NCI-H2107 treated with DMSO at 0.1 percent for 48 hours (cell line): Measurements from ENCODE around the gene KRTAP20-2.

Experiments used
- DNase-seq: peaks from one replicate; lab custom pipeline; 2025; ENCODE audit not compliant: unreplicated experiment; lab: John Stamatoyannopoulos, UW

Gene KRTAP20-2

GRCh38 chr21:30634906-30635305 is at the start of gene KRTAP20-2:
TSS of gene KRTAP20-2 (plus strand) at chr21:30635206. CDS start at chr21:30635264, 58 bp downstream.
- DNase-seq, result no peak

GRCh38 chr21:30590297-30590696 is 44.7 kb upstream of the KRTAP20-2 start, which contains the start of gene KRTAP22-2:
TSS of gene KRTAP22-2 (minus strand) at chr21:30590397.
- DNase-seq, result no peak

- DNase-seq, result no peak
Measured at GRCh38 chr21:30592140-30592539, 42.9 kb upstream of the KRTAP20-2 start, which contains the start of gene KRTAP6-3. TSS of gene KRTAP6-3 (plus strand) at chr21:30592440. CDS start at chr21:30592446, 6 bp downstream.

- DNase-seq, result no peak
Measured at GRCh38 chr21:30598802-30599201, 36.2 kb upstream of the KRTAP20-2 start, which contains the start of gene KRTAP6-2. TSS of gene KRTAP6-2 (minus strand) at chr21:30598902. CDS start at chr21:30598874, 28 bp downstream.

GRCh38 chr21:30600787-30601186 is 34.2 kb upstream of the KRTAP20-2 start, which contains the start of gene KRTAP22-1:
TSS of gene KRTAP22-1 (plus strand) at chr21:30601087.
- DNase-seq, result no peak

GRCh38 chr21:30605968-30606367 is 29.0 kb upstream of the KRTAP20-2 start:
- no peak for DNase-seq

GRCh38 chr21:30612132-30612531 is 22.9 kb upstream of the KRTAP20-2 start:
- no peak for DNase-seq

- DNase-seq, result no peak
Measured at GRCh38 chr21:30613836-30614235, 21.2 kb upstream of the KRTAP20-2 start, which contains the start of gene KRTAP6-1. TSS of gene KRTAP6-1 (minus strand) at chr21:30613930. CDS start at chr21:30613904, 26 bp downstream.

GRCh38 chr21:30615199-30615598 is 19.8 kb upstream of the KRTAP20-2 start:
- no peak for DNase-seq

GRCh38 chr21:30616125-30616524 is 18.9 kb upstream of the KRTAP20-2 start, which contains the start of gene KRTAP20-1:
TSS of gene KRTAP20-1 (plus strand) at chr21:30616425. CDS start at chr21:30616455, 30 bp downstream.
- no peak for DNase-seq

GRCh38 chr21:30620080-30620479 is 14.9 kb upstream of the KRTAP20-2 start:
- DNase-seq, result no peak

GRCh38 chr21:30620522-30620921 is 14.5 kb upstream of the KRTAP20-2 start, which contains the start of gene KRTAP20-4:
TSS of gene KRTAP20-4 (plus strand) at chr21:30620627.
- DNase-seq, result no peak

- DNase-seq, result no peak
Measured at GRCh38 chr21:30623362-30623761, 11.6 kb upstream of the KRTAP20-2 start.

- DNase-seq, result no peak
Measured at GRCh38 chr21:30625449-30626165, 9.4 kb upstream of the KRTAP20-2 start.

- no peak for DNase-seq
Measured at GRCh38 chr21:30628109-30628508, 6.9 kb upstream of the KRTAP20-2 start.

- no peak for DNase-seq
Measured at GRCh38 chr21:30629200-30629599, 5.8 kb upstream of the KRTAP20-2 start.

- DNase-seq, result no peak
Measured at GRCh38 chr21:30638686-30639085, 3.7 kb downstream of the KRTAP20-2 start.

GRCh38 chr21:30642564-30642963 is 7.6 kb downstream of the KRTAP20-2 start, which contains the start of gene KRTAP20-3:
TSS of gene KRTAP20-3 (plus strand) at chr21:30642864.
- no peak for DNase-seq

GRCh38 chr21:30646904-30647414 is 12.0 kb downstream of the KRTAP20-2 start:
- no peak for DNase-seq

GRCh38 chr21:30652891-30653290 is 17.9 kb downstream of the KRTAP20-2 start:
- no peak for DNase-seq

GRCh38 chr21:30668776-30669175 is 33.8 kb downstream of the KRTAP20-2 start:
- DNase-seq, result no peak
